ENCODE data around the gene CBX6.

DNA sequence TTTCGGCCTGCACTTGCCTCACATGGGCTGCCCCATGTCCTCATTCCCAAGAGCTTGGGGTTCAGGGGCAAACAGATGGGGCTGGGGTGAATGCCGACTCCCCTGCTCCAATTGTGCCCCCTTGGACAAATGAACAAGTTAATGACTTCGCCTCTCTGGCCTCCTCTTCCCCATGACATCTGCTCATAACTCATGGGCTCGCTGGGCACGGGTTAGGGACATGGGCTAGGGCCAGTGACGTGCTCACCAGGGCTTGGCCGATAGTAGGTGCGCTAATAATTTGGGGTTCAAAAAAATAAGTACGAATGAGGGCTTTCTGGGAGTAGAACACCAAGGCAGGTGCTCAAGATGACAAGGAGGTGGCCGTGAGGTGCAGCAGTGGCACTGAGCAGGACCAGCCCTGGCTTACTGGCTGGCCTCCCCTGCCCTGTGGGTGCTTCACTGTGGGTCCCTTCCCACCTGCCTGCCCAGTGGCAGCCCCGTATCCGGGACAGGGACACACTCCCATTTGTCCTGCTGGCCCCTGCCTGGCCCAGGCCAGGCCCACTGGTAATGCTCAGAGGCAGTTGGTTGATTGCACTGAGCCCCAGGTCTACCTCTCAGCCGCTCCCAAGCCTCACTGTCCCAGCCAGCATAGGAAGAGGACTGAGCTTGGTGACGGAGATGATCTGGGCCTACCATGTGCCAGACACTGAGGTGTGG lies 12.3 kb downstream of the CBX6 start:
- TF ChIP-seq, protein P1, sequence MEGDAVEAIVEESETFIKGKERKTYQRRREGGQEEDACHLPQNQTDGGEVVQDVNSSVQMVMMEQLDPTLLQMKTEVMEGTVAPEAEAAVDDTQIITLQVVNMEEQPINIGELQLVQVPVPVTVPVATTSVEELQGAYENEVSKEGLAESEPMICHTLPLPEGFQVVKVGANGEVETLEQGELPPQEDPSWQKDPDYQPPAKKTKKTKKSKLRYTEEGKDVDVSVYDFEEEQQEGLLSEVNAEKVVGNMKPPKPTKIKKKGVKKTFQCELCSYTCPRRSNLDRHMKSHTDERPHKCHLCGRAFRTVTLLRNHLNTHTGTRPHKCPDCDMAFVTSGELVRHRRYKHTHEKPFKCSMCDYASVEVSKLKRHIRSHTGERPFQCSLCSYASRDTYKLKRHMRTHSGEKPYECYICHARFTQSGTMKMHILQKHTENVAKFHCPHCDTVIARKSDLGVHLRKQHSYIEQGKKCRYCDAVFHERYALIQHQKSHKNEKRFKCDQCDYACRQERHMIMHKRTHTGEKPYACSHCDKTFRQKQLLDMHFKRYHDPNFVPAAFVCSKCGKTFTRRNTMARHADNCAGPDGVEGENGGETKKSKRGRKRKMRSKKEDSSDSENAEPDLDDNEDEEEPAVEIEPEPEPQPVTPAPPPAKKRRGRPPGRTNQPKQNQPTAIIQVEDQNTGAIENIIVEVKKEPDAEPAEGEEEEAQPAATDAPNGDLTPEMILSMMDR (IDR thresholded peaks at IDR 0.05; ENCODE audit: low read depth, low read length), result no peak
- no peak for TF ChIP-seq POLR2A (IDR thresholded peaks at IDR 0.05; ENCODE audit: extremely low read depth, insufficient read length)
